ENCODE data around the gene LCN15.
"Not testable (repeated sequence)": the region's sequence is repeated elsewhere in the genome, so short reads cannot be mapped to it uniquely, and the experiment has no call there.

LCN15 gene

GRCh38 chr9:136793086-136793946 is 29.0 kb upstream of the LCN15 start:
- DNase-seq: no peak

GRCh38 chr9:136792321-136793085 is 28.2 kb upstream of the LCN15 start:
- DNase-seq: peak in 1 of 2 experiments; percentile 12

- peak in 1 of 2 experiments; percentile 34 for DNase-seq
Measured at GRCh38 chr9:136791516-136792276, 27.4 kb upstream of the LCN15 start.

GRCh38 chr9:136790640-136791515 is 26.6 kb upstream of the LCN15 start, which contains the start of gene TMEM141:
Gene TMEM141 (plus strand): TSS chr9:136791344. CDS start chr9:136791371, 27 bp downstream.
- peak; percentile 91 to 98 for DNase-seq

- no peak for DNase-seq
Measured at GRCh38 chr9:136789523-136789937, 25.2 kb upstream of the LCN15 start.

GRCh38 chr9:136788644-136789522 is 24.6 kb upstream of the LCN15 start:
- DNase-seq: not testable (repeated sequence)

GRCh38 chr9:136787690-136788400 is 23.5 kb upstream of the LCN15 start:
- DNase-seq: peak; percentile 27 to 73

- not testable (repeated sequence) for DNase-seq
Measured at GRCh38 chr9:136786983-136787382, 22.7 kb upstream of the LCN15 start.

- no peak for DNase-seq
Measured at GRCh38 chr9:136786451-136786850, 22.1 kb upstream of the LCN15 start.

- DNase-seq: not testable (repeated sequence)
Measured at GRCh38 chr9:136785565-136786355, 21.4 kb upstream of the LCN15 start.

GRCh38 chr9:136784997-136785361 is 20.7 kb upstream of the LCN15 start:
- no peak for DNase-seq

- peak; percentile 13 to 50 for DNase-seq
Measured at GRCh38 chr9:136784249-136784996, 20.1 kb upstream of the LCN15 start.

- no peak for DNase-seq
Measured at GRCh38 chr9:136782452-136782851, 18.1 kb upstream of the LCN15 start.

GRCh38 chr9:136779808-136780207 is 15.5 kb upstream of the LCN15 start:
- no peak for DNase-seq

GRCh38 chr9:136777359-136777758 is 13.0 kb upstream of the LCN15 start:
- DNase-seq: no peak

- DNase-seq: no peak
Measured at GRCh38 chr9:136776947-136777346, 12.6 kb upstream of the LCN15 start.

- DNase-seq: no peak
Measured at GRCh38 chr9:136775191-136775590, 10.9 kb upstream of the LCN15 start.

- no peak for DNase-seq
Measured at GRCh38 chr9:136774416-136775045, 10.2 kb upstream of the LCN15 start.

Data from NCI-H446 (cell line).